Stimulated activated CD4-positive, alpha-beta T cell treated with anti-CD3 and anti-CD28 coated beads, TNF-alpha, amount 100 ng/mL, for 48 hours (primary cell): ENCODE measurements around the gene GAL3ST1.

Experiments used
- DNase-seq, 3 donors: peaks; one replicate each; pipeline ENCODE4 v3.0.0-alpha.2; 2020; ENCODE audit warnings: low read depth in 3 of 3

The GAL3ST1 gene

GRCh38 chr22:30535182-30535581 lies 39.3 kb downstream of the GAL3ST1 start:
- DNase-seq = no peak

- no peak for DNase-seq
These were observed 42.5 kb downstream of the GAL3ST1 start for GRCh38 chr22:30531651-30532608.

GRCh38 chr22:30526656-30527055 lies 47.8 kb downstream of the GAL3ST1 start:
- no peak for DNase-seq

- DNase-seq = no peak
These were observed 50.6 kb downstream of the GAL3ST1 start for GRCh38 chr22:30523646-30524489.

- DNase-seq = no peak
These were observed 52.9 kb downstream of the GAL3ST1 start for GRCh38 chr22:30521368-30522156.

GRCh38 chr22:30519842-30520425 lies 54.5 kb downstream of the GAL3ST1 start:
- no peak for DNase-seq

GRCh38 chr22:30516731-30517130 lies 57.7 kb downstream of the GAL3ST1 start:
- DNase-seq = no peak

GRCh38 chr22:30516273-30516672 lies 58.2 kb downstream of the GAL3ST1 start:
- DNase-seq = no peak

GRCh38 chr22:30514252-30514651 lies 60.2 kb downstream of the GAL3ST1 start:
- DNase-seq = no peak

GRCh38 chr22:30513462-30513861 lies 61.0 kb downstream of the GAL3ST1 start:
- no peak for DNase-seq

GRCh38 chr22:30511911-30512310 lies 62.6 kb downstream of the GAL3ST1 start:
- no peak for DNase-seq

- DNase-seq = no peak
These were observed 63.4 kb downstream of the GAL3ST1 start for GRCh38 chr22:30511109-30511508.

GRCh38 chr22:30508216-30508615 lies 66.2 kb downstream of the GAL3ST1 start:
- DNase-seq = no peak

- no peak for DNase-seq
These were observed 66.8 kb downstream of the GAL3ST1 start for GRCh38 chr22:30507670-30508069.

- no peak for DNase-seq
These were observed 67.9 kb downstream of the GAL3ST1 start for GRCh38 chr22:30506507-30506968.
